ENCODE results near the gene MYLK. TPM values are rescaled to one million over a fixed set of nuclear protein-coding genes. Genes with fewer than 3 reads are reported as not detected.

Gene MYLK
- total and polyA plus RNA-seq, 4 donors = 17.1 to 158 (median 41.9) TPM

- H3K4me1 ChIP-seq (ENCODE audit: control insufficient read depth in 4 of 4, insufficient read depth in 4 of 4, low read length in 3 of 4) = peaks cover 4 to 17% (median 16%) of the 10 kb centered on the region in 4 donors
- 83% methylated on average over 8 of the region's 8 CpGs for WGBS
- H3K9ac ChIP-seq (ENCODE audit: low read depth in 1 of 2, low read length in 2 of 2) = no peak overlapping the region
- TF ChIP-seq RXRA (IDR thresholded peaks at IDR 0.05) (no peak), MAX (IDR thresholded peaks at IDR 0.05) (no peak), SP1 (IDR thresholded peaks at IDR 0.05) (no peak), ZBTB33 (IDR thresholded peaks at IDR 0.05) (no peak), ATF3 (IDR thresholded peaks at IDR 0.05) (no peak), TAF1 (conservative IDR thresholded peaks at IDR 0.05) (no peak), CTCF (IDR thresholded peaks at IDR 0.05; ENCODE audit: low read depth, low read length, missing input control) (no peak)
- H3K4me3 ChIP-seq (ENCODE audit: low read depth in 1 of 3, low read length in 3 of 3) = no peak overlapping the region
- H3K9me3 ChIP-seq (ENCODE audit: control insufficient read depth in 4 of 4, low read length in 3 of 4) = no peaks in the 10 kb centered on the region
- no peak for DNase-seq (ENCODE audit: low spot score)
- peaks cover 16 to 62% (median 46%) of the 10 kb centered on the region in 4 donors for H3K36me3 ChIP-seq (ENCODE audit: control insufficient read depth in 4 of 4, insufficient read depth in 3 of 4, low read depth in 1 of 4, low read length in 3 of 4)
- H3K27ac ChIP-seq (ENCODE audit: low read depth in 1 of 2, low read length in 2 of 2) = no peak overlapping the region
- no peaks in the 10 kb centered on the region for H3K27me3 ChIP-seq (ENCODE audit: control insufficient read depth in 4 of 4, insufficient read depth in 4 of 4, low read length in 3 of 4)
Measured at GRCh38 chr3:123650101-123650500, 234.0 kb downstream of the MYLK start.

- H3K36me3 ChIP-seq (ENCODE audit: control insufficient read depth in 4 of 4, insufficient read depth in 3 of 4, low read depth in 1 of 4, low read length in 3 of 4) = peaks cover 16 to 73% (median 52%) of the 10 kb centered on the region in 4 donors
- no peaks in the 10 kb centered on the region for H3K27me3 ChIP-seq (ENCODE audit: control insufficient read depth in 4 of 4, insufficient read depth in 4 of 4, low read length in 3 of 4)
- WGBS = 88% methylated on average over 10 of the region's 10 CpGs
- H3K4me1 ChIP-seq (ENCODE audit: control insufficient read depth in 4 of 4, insufficient read depth in 4 of 4, low read length in 3 of 4) = peaks cover 3 to 16% (median 14%) of the 10 kb centered on the region in 4 donors
- no peaks in the 10 kb centered on the region for H3K9me3 ChIP-seq (ENCODE audit: control insufficient read depth in 4 of 4, low read length in 3 of 4)
- no peak overlapping the region for H3K27ac ChIP-seq (ENCODE audit: low read depth in 1 of 2, low read length in 2 of 2)
- TF ChIP-seq ZBTB33 (IDR thresholded peaks at IDR 0.05) (no peak), YY1 (IDR thresholded peaks at IDR 0.05) (no peak), JUND (IDR thresholded peaks at IDR 0.05) (no peak), RAD21 (IDR thresholded peaks at IDR 0.05) (no peak), REST (IDR thresholded peaks at IDR 0.05) (no peak), RXRA (IDR thresholded peaks at IDR 0.05) (no peak), HNF4A (conservative IDR thresholded peaks at IDR 0.05) (no peak), ATF3 (IDR thresholded peaks at IDR 0.05) (no peak), CTCF (IDR thresholded peaks at IDR 0.05; ENCODE audit: low read depth, low read length, missing input control) (no peak)
- H3K9ac ChIP-seq (ENCODE audit: low read depth in 1 of 2, low read length in 2 of 2) = no peak overlapping the region
- no peak overlapping the region for H3K4me3 ChIP-seq (ENCODE audit: low read depth in 1 of 3, low read length in 3 of 3)
- DNase-seq (ENCODE audit: low spot score) = no peak
Measured at GRCh38 chr3:123648696-123649405, 235.3 kb downstream of the MYLK start.

Measured in liver (tissue), 9 donors.